Epithelial cell of prostate (primary cell): ENCODE results near the gene DTNA.
"Not testable (repeated sequence)": the region's sequence is repeated elsewhere in the genome, so short reads cannot be mapped to it uniquely, and the experiment has no call there.

Experiments
- DNase-seq: peaks from one replicate; pipeline ENCODE4 v3.0.0-alpha.2; 2011; ENCODE audit warnings: low read depth, low spot score
- H3K27ac ChIP-seq: fragments of 450-650 bp; 2 replicates; pipeline ENCODE4 v1.5.1; 2017; ENCODE audit warnings: mild to moderate bottlenecking

DTNA gene

DNA sequence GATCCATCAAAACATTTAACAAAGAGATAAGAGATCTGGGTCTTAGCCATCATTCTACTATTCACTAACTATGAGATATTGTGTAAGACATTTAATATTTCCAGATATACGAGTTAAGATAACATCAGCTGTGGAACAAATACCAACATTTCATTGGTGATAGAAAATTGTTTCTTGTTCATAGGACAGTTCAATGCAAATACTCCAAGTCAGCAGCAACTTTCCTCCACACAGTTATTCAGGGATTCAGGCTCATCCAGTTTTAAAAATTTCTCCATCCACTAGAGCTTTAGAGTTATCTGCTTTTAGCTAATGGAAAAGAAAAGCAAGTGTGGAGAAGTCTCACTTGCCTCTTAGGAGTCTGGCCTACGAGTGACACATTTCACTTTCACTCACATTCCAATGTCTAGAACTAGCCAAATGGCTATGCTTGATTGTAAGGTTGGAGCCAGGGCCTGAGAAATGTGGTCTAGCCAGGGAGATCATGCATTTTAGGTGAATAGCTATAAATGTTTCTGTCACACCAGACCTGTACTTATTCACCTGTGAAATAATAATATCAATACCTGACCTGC, 211.8 kb downstream of the DTNA start:
- DNase-seq = no peak
- H3K27ac ChIP-seq = no peak overlapping the region

DNA sequence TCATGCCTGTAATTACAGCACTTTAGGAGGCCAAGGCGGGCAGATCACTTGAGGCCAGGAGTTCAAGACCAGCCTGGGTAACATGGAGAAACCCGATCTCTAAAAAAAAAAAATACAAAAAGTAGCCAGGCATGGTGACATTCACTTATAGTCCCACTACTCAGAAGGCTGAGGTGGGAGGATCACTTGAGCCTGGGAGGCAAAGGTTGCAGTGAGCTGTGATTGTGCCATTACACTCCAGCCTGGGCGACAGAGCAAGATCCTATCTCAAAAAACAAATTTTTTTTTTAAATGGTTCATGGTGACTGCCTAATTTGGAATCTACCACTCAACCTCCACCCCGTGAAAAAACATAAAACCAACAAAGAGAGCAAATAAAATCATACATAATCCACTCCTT, 212.5 kb downstream of the DTNA start:
- not testable (repeated sequence) for DNase-seq, H3K27ac ChIP-seq

DNA sequence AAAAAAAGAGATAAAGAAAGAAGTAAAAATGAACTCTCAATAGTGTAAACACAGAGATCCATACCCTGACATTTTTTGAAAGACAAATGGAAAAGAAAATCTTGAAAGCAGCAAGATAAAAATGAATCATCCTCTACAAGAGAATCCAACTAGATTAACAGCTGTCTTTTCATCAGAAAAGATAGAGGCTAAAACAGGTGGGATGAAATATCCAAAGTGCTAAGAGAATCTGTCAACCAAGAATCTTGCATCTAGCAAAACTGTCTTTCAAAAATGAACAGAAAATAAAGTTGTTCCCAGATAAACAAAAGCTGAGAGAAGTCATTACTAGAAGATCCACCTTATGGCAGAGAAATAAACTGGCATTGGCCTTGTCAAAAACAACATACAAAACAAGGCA, 213.8 kb downstream of the DTNA start:
- no peak for DNase-seq
- no peak overlapping the region for H3K27ac ChIP-seq

DNA sequence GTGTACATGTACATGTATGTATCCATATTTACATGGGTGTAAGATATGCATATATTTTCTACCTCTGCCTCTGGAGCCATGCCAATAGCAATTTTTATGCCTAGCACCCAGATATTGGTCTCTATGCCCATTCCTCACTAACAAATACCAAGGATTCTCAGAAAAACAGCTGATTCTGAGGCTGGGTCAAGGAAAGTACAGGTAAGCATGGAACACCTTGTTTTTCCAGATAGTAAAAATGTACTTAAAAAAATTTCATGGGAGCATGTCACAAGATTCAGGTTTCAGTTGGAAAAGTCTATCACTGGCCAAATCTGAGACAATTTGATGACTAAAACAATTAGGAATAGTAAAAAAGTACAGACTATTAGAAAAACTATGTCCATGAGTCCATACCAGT, 216.6 kb downstream of the DTNA start:
- DNase-seq = no peak
- no peak overlapping the region for H3K27ac ChIP-seq

DNA sequence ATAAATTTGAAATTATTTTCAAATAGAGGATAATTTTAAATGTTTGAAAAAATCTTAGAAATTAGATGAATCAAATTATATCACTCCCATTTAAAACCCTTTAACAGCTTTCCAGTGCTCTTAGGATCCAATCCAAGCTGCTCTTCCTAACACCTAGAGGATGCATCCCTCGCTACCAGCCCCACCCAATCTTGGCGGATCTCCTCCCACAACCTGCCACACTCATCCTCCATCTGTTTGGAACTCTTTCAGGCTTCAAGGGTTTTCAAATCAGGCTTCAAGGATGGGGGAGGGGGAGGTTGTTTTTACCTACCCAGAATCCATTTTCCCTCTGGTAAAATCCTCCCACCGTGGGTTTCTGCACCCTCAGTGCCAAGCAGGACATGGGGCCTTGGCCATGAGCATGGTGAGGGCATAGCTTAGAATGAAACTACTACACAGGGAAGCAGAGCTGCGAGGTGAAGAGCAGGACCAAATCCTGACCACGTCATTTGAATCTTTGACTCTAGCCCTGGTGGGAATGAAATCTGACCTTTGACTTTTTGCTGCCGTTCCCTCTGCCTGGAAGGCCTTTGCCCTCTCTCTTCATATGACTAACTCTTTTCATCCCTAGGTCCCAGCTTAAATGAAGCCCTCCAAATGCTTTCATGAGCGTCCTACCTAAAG, 218.1 kb downstream of the DTNA start:
- DNase-seq = no peak
- no peak overlapping the region for H3K27ac ChIP-seq

DNA sequence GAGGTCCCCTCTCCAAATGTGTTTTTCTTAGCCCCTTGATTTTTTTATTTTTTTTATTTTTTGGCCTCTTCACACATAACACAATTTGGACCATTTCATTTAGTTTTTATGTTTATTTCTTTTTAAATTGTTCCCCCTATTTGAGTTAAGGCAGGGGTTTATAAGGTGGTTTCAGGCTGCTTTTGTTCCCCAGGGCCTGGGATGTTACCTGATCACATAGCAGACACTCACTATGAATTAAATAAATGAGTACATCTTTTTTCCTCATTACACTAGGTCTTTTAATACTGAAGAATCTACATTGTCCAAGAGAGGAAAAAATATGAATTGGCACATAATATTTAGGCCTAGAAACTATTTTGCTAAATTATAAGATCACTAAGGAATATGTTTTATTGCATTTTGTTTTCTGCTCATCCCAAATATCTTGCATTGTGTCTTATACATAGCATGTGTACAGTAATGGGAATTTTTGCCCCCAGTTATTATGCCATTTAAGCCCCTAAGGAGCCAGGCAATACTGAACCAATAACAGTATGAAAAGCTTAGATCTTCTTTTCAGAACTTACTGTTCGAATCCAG, 218.7 kb downstream of the DTNA start:
- no peak for DNase-seq
- H3K27ac ChIP-seq = no peak overlapping the region

DNA sequence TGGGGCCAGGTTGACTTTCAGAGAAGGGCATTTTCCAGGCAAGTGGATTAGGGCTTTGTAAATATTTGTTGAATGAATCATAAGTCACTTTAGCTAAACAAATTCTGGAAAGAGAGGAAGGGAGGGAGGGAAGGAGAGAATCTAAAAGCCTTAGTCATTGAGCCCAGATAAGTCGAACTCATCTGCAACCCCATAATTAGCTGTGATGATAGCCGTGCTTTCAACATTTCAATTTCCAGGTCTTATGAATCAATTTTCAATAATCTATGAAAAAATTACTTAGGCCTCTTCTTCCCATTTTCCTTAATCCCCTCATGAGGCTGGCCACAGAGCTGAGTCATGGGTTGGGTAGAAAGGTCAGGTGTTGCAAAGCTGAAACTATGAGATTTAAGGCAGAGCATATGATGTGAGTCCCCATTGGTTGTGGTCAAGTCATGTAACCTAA, 219.3 kb downstream of the DTNA start:
- H3K27ac ChIP-seq = no peak overlapping the region
- peak; percentile 14 for DNase-seq

DNA sequence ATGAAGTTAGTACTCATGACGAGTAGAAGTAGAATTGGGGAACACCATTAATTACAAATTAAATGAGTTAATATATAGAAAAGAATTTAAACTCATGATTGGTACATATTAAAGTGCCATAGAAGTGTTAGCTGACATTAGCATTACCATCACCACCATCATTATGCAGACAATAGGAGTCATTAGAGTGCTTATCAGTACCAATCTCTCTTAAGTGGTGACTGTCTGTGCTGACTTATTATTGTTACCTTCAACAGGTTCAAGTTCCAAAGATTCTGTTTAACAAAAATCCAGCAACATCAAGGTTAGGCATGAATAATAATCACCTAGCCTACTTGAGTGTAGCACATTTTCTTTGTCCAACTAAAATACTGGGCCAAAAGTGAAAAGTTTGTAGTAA, 222.3 kb downstream of the DTNA start:
- H3K27ac ChIP-seq = no peak overlapping the region
- DNase-seq = no peak

DNA sequence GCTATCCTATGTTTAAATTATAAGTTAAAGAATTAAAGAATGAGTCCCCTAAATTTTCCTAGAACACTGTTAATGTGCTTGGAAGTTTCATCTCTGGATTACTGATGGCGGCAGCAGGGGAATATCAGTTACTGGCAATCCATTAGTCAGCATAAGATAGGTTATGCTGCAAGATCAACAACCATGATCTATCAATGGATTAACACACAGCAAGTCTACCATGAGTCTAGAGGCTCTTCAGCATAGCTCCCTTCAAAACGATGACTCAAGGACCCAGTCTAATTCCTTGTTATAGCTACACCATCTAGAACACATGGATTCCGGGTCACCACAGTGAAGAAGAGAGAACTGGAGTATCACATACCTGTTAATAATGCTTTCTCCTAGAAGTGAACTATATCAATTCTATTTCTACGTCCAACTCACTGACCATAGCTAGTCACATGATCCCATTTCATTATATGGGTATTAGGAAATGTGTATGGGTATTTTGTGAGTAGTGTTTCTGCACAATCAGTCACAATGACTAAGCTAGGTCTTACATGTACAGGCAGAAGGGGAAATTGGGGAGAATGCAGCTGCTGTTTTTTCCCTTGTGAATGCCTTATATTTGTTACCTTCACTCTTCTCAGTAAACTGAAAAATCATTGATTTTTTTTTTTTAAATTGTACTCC, 222.8 kb downstream of the DTNA start:
- DNase-seq = no peak
- peak overlapping the region; percentile 7 for H3K27ac ChIP-seq

DNA sequence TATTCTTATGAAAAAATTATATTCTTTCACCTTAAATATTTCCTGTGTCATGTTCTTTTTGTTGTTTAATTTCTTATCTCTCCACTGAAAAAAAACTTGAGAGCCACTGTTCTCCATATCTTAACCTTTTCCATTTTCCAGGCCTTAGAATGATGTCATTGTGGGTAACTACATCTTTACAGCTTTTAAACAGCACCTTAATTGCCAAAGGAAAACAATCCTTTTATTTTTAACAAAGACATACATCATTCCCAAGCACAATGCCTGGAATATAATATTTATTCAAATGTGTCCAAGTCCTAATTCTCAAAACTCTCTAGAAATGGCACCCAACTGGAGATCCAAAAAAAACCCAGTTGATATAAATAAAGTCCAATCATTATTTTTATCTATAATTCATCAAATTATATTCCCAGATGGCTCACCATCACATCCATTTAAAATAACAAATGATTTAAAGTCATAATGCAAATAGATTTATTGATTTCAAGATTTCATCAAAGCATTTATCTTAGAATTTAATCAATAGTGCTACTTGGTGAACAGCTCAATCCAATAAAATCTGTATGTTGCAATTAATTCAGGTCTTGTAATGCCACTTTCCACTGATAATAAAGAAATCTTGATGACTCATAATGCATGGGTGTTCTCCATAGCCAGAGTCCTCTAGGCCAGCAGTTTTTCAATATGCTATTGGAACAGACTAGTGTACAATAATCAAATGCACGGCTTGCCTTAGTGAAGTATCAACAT, 224.0 kb downstream of the DTNA start:
- no peak for DNase-seq
- H3K27ac ChIP-seq = no peak overlapping the region

DNA sequence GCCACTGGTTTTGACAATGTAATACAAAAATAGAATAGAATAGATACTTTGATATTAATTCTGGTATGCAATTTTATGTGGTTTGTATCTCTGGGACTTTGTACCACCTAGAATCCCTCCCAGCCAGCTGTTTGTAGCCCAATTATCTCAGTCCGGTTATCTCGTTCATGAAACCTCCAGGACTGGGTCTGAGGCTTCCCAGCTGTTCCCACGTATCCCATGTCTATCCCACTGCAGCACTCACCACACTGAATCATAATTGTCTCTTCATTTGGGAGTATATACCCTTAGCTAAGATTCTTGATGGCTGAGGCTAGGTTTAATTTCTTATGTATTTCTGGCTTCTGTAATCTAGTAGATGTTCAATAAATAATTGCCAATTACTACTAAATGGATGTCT, 226.7 kb downstream of the DTNA start:
- H3K27ac ChIP-seq = no peak overlapping the region
- no peak for DNase-seq

DNA sequence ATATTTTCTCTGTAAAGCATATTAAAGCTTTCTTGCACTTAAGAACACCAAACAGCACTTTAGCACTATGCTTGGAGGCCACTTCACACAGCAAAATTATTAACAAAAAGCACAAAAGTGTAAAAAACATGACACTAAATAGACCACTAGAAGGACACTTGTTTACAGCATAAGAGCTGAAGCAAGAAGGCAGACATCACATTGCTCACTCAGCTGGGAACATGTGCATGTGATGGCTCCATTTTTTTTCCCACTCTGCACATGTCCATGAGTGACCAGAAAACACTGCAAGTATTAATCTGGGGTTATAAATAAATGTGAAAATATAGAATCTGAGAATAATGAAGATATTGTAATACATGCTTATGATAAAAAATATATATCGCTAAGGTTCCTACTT, 228.0 kb downstream of the DTNA start:
- no peak overlapping the region for H3K27ac ChIP-seq
- no peak for DNase-seq
